Neuronal stem cell (in vitro differentiated cells): ENCODE data around the gene ANKFN1.

Source experiments
- DNase-seq: peaks from one replicate; pipeline ENCODE4 v3.0.0-alpha.2; 2013; ENCODE audit warnings: low spot score
- H2AFZ ChIP-seq: one replicate; pipeline ENCODE4 v1.6.1; 2013; ENCODE audit warnings: mild to moderate bottlenecking, low read length, inconsistent platforms
- H2AK5ac ChIP-seq: 2 replicates; pipeline ENCODE4 v1.6.1; 2013; ENCODE audit warnings: low read depth, mild to moderate bottlenecking, inconsistent platforms, low read length, moderate library complexity, mixed read lengths
- H2BK120ac ChIP-seq: 2 replicates; pipeline ENCODE4 v1.6.1; 2013; ENCODE audit warnings: low read depth, mild to moderate bottlenecking, inconsistent platforms, low read length, moderate library complexity, mixed read lengths
- H2BK12ac ChIP-seq: one replicate; pipeline ENCODE4 v1.6.1; 2013; ENCODE audit warnings: low read length, inconsistent platforms
- H2BK15ac ChIP-seq: 2 replicates; pipeline ENCODE4 v1.6.1; 2013; ENCODE audit warnings: mild to moderate bottlenecking, low read length, inconsistent platforms, mixed read lengths
- H2BK5ac ChIP-seq: one replicate; pipeline ENCODE4 v1.6.1; 2013; ENCODE audit warnings: inconsistent platforms, mild to moderate bottlenecking, low read length, moderate library complexity
- H3K14ac ChIP-seq: one replicate; pipeline ENCODE4 v1.6.1; 2013; ENCODE audit warnings: low read length, inconsistent platforms
- H3K18ac ChIP-seq: 2 replicates; pipeline ENCODE4 v1.6.1; 2013; ENCODE audit warnings: low read length, inconsistent platforms
- H3K23ac ChIP-seq: 2 replicates; pipeline ENCODE4 v1.6.1; 2013; ENCODE audit warnings: low read depth, mild to moderate bottlenecking, mixed read lengths, low read length, inconsistent platforms; ENCODE audit not compliant: poor library complexity
- H3K27ac ChIP-seq: replicated peaks from 3 replicates; pipeline ENCODE4 v1.5.1; 2013; ENCODE audit warnings: low read length, inconsistent platforms
- H3K27me3 ChIP-seq, 3 experiments: 2 replicates each; pipeline ENCODE4 v1.6.1; 2013; ENCODE audit warnings: low read length in 3 of 3, mild to moderate bottlenecking in 2 of 3, inconsistent platforms in 1 of 3, low read depth in 1 of 3, mixed read lengths in 1 of 3, moderate library complexity in 1 of 3; ENCODE audit not compliant: control insufficient read depth in 3 of 3, insufficient read depth in 3 of 3
- H3K36me3 ChIP-seq, 2 donors: replicated peaks in 1 of 2; 2 replicates each; pipeline ENCODE4 v1.6.1; 2013; ENCODE audit warnings: low read length in 2 of 2; ENCODE audit not compliant: control insufficient read depth in 2 of 2, insufficient read depth in 2 of 2
- H3K4ac ChIP-seq: 2 replicates; pipeline ENCODE4 v1.6.1; 2013; ENCODE audit warnings: inconsistent platforms, mild to moderate bottlenecking, low read length, moderate library complexity
- H3K4me1 ChIP-seq, 2 donors: 1 replicate in 1 of 2; 2 replicates in 1 of 2; pipeline ENCODE4 v1.6.1; 2013; ENCODE audit warnings: low read length in 2 of 2, low read depth in 1 of 2; ENCODE audit not compliant: control insufficient read depth in 2 of 2, insufficient read depth in 1 of 2
- H3K4me2 ChIP-seq: one replicate; pipeline ENCODE4 v1.6.1; 2013; ENCODE audit warnings: mild to moderate bottlenecking, low read length, inconsistent platforms; ENCODE audit not compliant: insufficient read depth, poor library complexity, severe bottlenecking
- H3K4me3 ChIP-seq, 2 donors: 2 replicates each; pipeline ENCODE4 v1.5.1; 2013; ENCODE audit warnings: low read length in 2 of 2, mild to moderate bottlenecking in 2 of 2, inconsistent platforms in 1 of 2, moderate library complexity in 1 of 2
- H3K79me1 ChIP-seq: one replicate; pipeline ENCODE4 v1.6.1; 2013; ENCODE audit warnings: low read depth, mild to moderate bottlenecking, inconsistent platforms, low read length, moderate library complexity
- H3K9ac ChIP-seq: one replicate; pipeline ENCODE4 v1.6.1; 2013; ENCODE audit warnings: mild to moderate bottlenecking, low read depth, low read length, inconsistent platforms; ENCODE audit not compliant: poor library complexity
- H3K9me3 ChIP-seq, 2 donors: replicated peaks in 1 of 2; 2 replicates each; pipeline versions ENCODE3 to v1.6.1; 2013; ENCODE audit warnings: low read length in 2 of 2, mild to moderate bottlenecking in 2 of 2, inconsistent platforms in 1 of 2, low read depth in 1 of 2, mixed read lengths in 1 of 2, moderate library complexity in 1 of 2; ENCODE audit not compliant: control insufficient read depth in 2 of 2, insufficient read depth in 1 of 2
- H4K8ac ChIP-seq: one replicate; pipeline ENCODE4 v1.6.1; 2013; ENCODE audit warnings: low read depth, mild to moderate bottlenecking, inconsistent platforms, low read length, moderate library complexity
- H4K91ac ChIP-seq: one replicate; pipeline ENCODE4 v1.6.1; 2013; ENCODE audit warnings: low read length, low read depth, mild to moderate bottlenecking, inconsistent platforms; ENCODE audit not compliant: poor library complexity
- WGBS, 2 donors: extraction: QIAGEN DNeasy Blood & Tissue Kit; methylation state at CpG; one replicate each; pipeline ENCODE4 v1.1.7; 2013; ENCODE audit warnings: missing lambda C conversion rate in 2 of 2, mixed read lengths in 1 of 2; ENCODE audit not compliant: insufficient read length in 2 of 2, insufficient replicate concordance in 1 of 2; ENCODE audit errors: extremely low coverage in 2 of 2; 5-methylcytosine and 5-hydroxymethylcytosine counted together

ANKFN1 gene

DNA sequence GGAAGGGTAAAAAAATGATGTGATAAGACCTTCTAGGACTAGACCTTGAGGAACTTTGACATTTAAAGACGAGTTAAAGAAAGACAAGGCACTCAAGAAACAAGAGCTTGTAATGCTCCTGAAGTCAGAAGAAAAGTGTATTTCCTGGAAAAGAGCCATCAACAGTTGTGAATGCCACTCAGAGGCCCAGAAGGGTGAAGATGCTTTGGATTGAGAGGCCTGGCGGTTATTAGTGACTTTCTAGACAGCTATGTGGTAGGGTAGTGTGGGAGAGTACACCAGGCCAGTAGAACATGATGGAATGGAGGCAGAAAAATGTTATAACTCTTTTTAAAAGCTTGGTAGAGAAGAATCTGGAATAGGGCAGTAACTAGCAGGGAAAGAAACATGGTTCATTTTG, 34.1 kb upstream of the ANKFN1 start:
- Histone ChIP-seq H4K91ac (no peak overlapping the region), H3K4me3 (no peak overlapping the region), H3K27me3 (no peaks in the 10 kb centered on the region), H3K4me2 (no peak overlapping the region), H3K4ac (no peak overlapping the region), H3K18ac (no peak overlapping the region), H2BK5ac (no peak overlapping the region), H3K4me1 (no peaks in the 10 kb centered on the region), H2BK120ac (no peak overlapping the region), H3K36me3 (no peaks in the 10 kb centered on the region), H2AFZ (no peak overlapping the region), H2BK15ac (no peak overlapping the region), H3K23ac (no peak overlapping the region), H3K9me3 (peaks cover 0 to 3% of the 10 kb centered on the region in 2 donors), H3K14ac (no peak overlapping the region), H2AK5ac (no peak overlapping the region), H4K8ac (no peak overlapping the region), H2BK12ac (no peak overlapping the region), H3K27ac (no peak overlapping the region), H3K79me1 (no peaks in the 10 kb centered on the region), H3K9ac (no peak overlapping the region)
- WGBS, 2 donors, result no CpG with 5 or more reads among the region's 2 CpGs
- DNase-seq, result no peak

- Histone ChIP-seq H3K14ac (no peak overlapping the region), H2BK15ac (no peak overlapping the region), H3K23ac (no peak overlapping the region), H4K91ac (no peak overlapping the region), H3K18ac (no peak overlapping the region), H3K27me3 (no peaks in the 10 kb centered on the region), H2BK120ac (no peak overlapping the region), H2BK12ac (no peak overlapping the region), H3K4ac (no peak overlapping the region), H2AK5ac (no peak overlapping the region), H3K9ac (no peak overlapping the region), H2AFZ (no peak overlapping the region), H3K4me1 (no peaks in the 10 kb centered on the region), H4K8ac (no peak overlapping the region), H3K79me1 (no peaks in the 10 kb centered on the region), H3K4me3 (no peak overlapping the region), H3K36me3 (no peaks in the 10 kb centered on the region), H3K9me3 (peaks cover 0 to 3% of the 10 kb centered on the region in 2 donors), H2BK5ac (no peak overlapping the region), H3K4me2 (no peak overlapping the region), H3K27ac (no peak overlapping the region)
- no CpG with 5 or more reads among the region's 4 CpGs for WGBS, 2 donors
- no peak for DNase-seq
Measured at GRCh38 chr17:56119936-56120335, 33.3 kb upstream of the ANKFN1 start.

DNA sequence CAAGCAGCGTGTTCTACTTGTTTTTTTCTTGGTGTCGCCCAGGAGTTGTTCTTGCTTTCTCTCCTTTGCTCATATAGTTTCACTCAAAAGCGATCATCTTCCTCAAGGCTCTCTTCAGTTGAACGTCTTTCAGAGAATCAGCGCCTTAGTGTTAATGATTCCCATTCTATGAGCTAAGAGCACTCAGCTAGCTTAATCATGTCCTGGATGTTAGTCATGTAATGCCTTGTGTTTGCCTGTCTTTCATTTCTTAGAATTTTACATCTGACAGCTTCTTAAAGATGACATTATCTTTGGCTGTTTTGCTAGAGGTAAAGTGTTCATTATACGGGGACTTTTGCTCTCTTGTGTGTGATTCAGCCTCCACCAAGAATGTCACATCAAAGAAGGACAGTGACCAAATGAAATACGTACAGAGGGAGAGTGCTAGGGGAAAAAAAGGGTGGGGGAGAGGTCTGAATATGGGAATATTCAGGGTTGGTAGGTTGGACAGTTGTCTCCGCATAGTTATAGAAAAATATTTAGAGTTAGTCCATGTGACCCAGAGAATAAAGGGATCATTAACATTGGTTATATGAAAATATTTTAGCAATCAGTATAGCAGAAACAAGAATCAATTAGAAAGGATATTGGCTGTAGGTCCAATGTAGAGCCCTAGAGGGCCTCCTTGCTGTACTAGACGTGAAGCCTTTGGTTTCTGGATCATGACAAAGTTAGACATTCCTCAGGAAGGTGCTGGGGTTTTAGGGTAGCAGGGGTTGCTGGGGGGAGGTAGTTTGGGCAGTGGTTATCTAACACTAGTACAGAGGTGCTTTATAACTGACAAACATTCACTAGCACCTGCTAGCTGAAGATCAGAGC, 31.9 kb upstream of the ANKFN1 start:
- Histone ChIP-seq H2AFZ (no peak overlapping the region), H3K18ac (no peak overlapping the region), H3K4me1 (peaks cover 0 to 1% of the 10 kb centered on the region in 2 donors), H3K27ac (no peak overlapping the region), H4K91ac (no peak overlapping the region), H2BK120ac (no peak overlapping the region), H3K27me3 (no peaks in the 10 kb centered on the region), H4K8ac (no peak overlapping the region), H2BK12ac (no peak overlapping the region), H3K9ac (no peak overlapping the region), H3K79me1 (no peaks in the 10 kb centered on the region), H3K9me3 (no peaks in the 10 kb centered on the region), H3K23ac (no peak overlapping the region), H3K36me3 (no peaks in the 10 kb centered on the region), H2BK5ac (no peak overlapping the region), H3K4ac (no peak overlapping the region), H2AK5ac (no peak overlapping the region), H3K4me3 (no peak overlapping the region), H3K4me2 (no peak overlapping the region), H3K14ac (no peak overlapping the region), H2BK15ac (no peak overlapping the region)
- no CpG with 5 or more reads among the region's 9 CpGs for WGBS, 2 donors
- DNase-seq, result no peak

DNA sequence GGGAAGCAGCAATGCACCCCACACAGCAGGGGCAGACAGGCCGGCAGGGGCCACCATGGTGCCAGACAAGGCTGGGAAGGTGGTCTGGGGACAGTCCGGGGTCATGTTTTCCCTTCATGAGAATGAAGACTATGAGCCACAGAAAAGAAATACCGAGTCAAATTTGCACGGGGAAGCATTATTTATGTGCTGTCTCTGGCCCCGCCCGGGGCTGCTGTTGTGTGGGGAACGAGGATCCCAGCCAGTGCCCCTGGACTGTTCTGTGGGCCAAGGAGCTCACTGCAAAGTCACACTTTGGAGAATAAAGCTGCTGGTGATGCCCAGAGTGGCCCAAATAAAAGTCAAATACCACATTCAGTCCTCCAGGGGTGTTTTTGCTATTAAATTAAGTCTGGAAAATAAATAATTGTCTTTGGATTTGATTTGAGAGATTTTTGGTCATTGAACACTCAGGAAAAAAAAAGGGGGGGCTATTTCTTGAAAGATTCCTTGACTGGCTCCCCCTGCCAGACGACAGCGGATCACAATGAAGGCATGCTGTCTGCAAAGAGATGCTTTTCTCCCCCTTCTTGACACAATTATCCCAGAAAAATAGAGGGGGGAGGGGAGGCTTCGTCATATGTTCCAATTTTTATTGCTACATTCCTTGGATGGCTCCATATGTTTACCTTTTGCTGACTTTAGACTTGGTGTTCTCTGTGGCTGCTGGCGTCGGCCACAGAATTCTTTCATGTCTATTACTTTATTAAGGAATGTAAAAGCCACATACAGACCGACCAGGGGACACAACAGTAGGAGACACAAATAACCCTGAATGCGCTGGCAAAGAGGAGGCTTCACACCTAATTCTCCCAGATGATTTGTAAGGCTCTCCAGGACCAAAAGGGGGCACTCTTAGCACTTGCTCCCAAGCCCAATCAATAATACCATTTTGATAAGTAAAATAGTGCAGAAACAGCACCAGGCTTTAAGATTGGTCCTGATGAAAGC, 27.1 kb upstream of the ANKFN1 start:
- Histone ChIP-seq H2AK5ac (no peak overlapping the region), H3K9me3 (no peaks in the 10 kb centered on the region), H2AFZ (no peak overlapping the region), H2BK15ac (no peak overlapping the region), H3K4ac (no peak overlapping the region), H3K27me3 (no peaks in the 10 kb centered on the region), H3K36me3 (no peaks in the 10 kb centered on the region), H3K14ac (no peak overlapping the region), H3K4me2 (no peak overlapping the region), H4K8ac (no peak overlapping the region), H3K4me3 (no peak overlapping the region), H3K27ac (no peak overlapping the region), H2BK5ac (no peak overlapping the region), H3K4me1 (peaks cover 0 to 7% of the 10 kb centered on the region in 2 donors), H4K91ac (no peak overlapping the region), H3K23ac (no peak overlapping the region), H2BK120ac (no peak overlapping the region), H3K79me1 (no peaks in the 10 kb centered on the region), H2BK12ac (no peak overlapping the region), H3K9ac (no peak overlapping the region), H3K18ac (no peak overlapping the region)
- DNase-seq, result peak; percentile 41
- WGBS, 2 donors, result no CpG with 5 or more reads among the region's 14 CpGs
